ENCODE results near the gene PDE4D.

- TF ChIP-seq EZH2 (IDR thresholded peaks at IDR 0.05; ENCODE audit: insufficient read depth, poor library complexity, severe bottlenecking), result no peak
- TF ChIP-seq EZH2phosphoT487 (IDR thresholded peaks at IDR 0.05; ENCODE audit: insufficient read depth, low read depth), result no peak
Measured at GRCh38 chr5:59322894-59323293, 570.6 kb downstream of the PDE4D start.

All from GM23248 (cell line).